HG03103 (cell line): ENCODE measurements around the gene DOK7.

Experiments
- ATAC-seq: cut with Tn5 transposase; IDR thresholded peaks from one replicate; pipeline ENCODE4 v1.9.1; 2021; ENCODE audit warnings: low read depth; ENCODE audit not compliant: unreplicated experiment

The DOK7 gene

DNA sequence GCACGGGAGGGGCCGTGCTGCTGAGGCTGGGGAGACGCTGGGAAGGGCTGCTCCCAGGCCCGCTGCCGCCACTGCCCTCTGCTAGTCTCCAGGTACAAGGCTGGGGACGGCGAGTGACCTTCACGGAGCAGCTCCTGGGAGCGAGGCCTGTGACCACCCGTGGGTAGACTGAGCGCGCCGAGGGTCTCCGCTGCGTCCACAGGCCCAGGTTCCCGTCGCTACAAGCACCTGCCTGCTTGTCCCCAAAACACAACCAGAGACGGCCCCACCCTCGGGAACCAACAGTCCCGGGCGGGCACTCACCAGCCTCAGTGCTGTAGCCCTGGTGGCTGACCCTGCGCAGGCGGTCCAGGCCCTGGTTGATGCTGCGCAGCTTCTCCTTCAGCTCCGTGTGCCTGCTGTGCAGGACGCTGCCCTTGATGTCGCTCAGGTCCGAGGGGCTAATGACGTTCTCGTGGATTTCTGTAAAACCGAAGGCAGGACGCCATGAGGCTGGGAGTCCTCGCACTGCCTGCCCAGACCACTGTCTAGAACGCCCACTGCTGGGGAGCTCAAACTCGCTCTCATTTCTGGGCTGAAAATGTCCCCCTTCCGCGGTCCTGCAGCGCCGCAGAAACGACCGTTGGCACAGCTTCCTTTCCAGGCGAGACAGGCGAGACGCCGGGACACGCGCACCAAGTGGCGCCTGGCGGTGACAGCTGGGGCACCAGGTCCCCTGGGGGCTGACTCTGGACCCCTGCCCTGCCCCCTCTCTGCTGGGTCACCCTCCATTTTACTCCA lies 54.8 kb downstream of the DOK7 start:
- ATAC-seq, result no peak

DNA sequence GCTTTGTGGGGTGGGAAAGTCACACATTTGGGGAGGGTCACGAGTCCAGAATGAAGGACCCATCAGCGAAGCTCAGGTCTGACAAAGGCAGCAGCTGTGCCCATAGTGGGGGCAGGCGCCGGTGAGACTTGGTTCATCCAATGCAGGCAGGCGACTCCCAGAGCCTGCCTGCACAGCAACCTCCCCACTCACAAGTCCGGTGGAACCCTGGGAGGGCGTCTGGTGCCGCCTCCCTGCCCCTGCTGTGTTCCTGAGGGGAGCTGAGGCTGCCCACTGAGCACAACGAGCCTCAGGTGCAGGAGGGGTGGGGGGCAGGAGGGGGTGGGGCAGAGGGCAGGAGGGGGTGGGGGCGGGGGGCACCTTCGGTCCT lies 55.4 kb downstream of the DOK7 start:
- no peak for ATAC-seq

DNA sequence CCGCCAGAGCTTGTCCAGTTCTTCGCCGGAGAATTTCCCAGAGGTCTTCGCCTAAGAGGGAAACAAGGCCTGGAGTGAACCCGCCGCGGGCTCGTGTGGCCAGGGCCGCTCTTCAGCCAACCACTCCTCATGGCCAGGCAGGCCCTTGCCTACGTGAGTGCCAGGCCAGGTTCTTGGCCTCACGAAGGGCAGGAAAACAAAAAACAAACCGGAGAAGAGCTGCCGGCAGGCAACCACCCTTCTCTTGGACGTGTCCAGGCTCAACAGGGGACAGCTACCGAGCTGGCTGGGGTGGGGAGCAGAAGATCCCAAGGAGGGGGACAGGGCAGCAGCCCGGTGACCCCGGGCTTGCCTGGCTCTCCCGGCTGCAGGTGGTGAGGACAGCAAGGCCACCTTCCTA lies 55.8 kb downstream of the DOK7 start:
- ATAC-seq, result no peak

DNA sequence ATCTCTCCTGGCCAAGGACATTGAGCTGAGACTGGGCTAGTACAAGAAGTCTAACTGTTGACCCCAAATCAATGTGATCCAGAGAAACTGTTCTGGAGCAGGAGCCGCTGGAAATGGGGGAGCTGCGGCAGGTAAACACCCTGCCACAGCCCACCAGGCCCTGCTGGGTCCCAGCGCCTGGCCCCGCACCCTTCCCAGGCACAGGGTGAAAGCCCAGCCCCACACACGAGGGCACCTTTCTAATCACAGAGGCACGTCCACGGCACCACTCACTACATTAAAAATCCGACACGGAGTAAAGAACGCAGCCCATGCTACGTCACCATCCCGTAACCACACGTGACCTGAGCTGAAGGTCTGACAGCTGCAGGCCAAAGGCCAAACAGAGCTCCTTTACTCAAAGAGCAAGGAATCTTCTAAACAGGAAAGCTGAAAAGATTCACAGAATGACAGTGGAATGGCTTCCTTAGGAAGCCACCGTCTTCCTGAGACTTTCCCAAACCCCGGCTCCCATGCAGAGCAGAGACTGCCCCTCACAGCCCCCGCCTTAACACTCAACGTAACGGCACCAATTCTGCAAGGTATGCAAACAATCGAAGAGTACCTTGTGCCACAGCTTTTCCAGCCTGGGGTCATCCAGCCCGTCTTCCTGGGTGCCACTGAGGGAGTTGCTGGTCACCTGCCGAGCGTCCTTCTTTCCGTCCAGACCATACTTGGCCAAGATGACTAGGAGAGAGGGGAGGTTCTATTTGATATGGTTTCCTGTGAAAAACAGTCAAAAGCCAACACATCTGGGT lies 56.6 kb downstream of the DOK7 start:
- ATAC-seq, result no peak

DNA sequence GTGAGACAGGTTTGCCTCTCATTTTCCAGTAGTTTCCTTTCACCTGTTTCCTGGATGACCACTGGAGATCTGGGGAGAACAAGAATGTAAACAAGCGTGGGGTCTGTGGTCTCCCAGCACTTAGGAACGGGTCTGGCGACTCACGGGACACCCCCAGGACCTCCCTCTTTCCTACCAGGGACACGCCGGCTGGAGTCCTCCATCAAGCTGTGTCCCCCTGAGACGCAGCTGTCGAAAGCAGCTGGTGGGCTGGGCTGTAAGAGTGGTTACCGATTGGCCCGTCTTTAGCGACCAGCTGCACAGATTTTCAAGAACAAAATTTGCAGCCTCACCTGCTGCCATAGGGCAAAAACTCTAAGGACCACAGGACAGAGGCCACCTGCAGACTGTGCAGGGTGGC lies 57.2 kb downstream of the DOK7 start:
- no peak for ATAC-seq

DNA sequence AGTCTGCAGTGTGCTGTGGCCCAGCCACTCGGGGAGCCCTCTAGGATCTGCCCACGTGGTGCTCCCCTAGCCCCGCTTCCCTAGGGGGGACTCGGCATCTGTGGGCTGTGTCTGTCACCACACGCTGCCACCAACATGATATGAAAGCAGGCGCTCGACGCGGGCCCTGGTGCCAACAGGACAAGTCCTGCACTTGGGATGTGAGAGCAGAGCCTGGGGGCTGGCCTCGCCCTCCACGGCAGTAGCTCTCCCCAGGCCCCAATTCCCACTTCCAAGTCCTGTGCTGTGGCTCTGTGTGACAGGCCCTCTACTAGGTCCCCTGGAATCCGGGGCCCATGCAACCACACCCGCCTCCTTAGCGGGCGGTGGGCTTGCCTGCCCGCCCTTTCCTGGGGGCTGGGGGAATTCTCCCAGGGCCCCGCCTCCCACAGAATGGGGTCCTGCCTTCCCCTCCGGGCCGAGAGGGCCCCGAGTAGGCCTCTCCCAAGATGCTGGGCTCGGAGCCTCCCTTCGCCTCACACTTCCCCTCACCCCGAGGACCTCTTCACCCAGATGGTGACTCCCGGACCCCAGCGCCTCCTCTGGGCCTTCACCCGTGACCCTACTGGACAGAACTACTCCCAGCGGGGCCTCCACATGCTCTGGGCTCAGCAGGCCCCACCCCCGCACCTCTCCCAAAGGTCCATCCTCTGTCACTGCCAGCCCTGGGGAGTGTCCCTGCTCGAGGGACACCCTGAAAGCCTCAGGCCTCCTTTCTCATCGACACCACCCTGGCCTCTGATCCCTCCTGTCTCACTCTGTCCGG lies 57.9 kb downstream of the DOK7 start:
- ATAC-seq, result no peak

DNA sequence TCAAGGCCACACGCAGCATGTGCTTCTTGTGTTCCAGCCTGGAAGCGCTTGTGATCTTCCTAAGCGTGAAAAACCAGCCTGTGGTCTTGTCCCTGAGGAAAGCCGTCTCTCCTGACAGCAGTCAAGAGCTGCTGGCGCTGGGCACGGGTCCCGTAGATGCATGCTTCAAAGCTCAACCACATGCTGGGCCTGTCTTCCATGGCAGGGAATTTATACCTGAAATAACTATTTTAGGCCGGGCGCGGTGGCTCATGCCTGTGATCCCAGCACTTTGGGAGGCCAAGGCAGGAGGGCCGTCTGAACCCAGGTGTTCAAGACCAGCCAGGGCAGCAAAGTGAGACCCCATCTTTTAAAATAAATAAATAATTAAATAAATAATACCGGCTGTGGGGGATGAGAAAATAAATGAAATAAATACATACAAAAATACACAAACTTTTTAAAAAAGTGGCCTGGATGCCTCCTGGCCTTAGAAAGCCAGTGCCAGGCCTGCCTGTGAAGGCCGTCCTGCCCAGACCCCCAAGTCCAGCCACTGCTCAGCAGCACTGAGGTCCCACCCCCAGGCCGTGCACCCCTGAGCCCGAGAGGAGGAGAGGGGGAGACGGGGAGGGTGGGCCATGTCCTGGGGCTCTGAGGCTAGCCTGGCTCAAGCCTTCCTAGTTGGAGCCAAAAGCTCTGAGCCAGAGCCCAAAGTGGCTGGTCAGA lies 58.7 kb downstream of the DOK7 start:
- no peak for ATAC-seq

DNA sequence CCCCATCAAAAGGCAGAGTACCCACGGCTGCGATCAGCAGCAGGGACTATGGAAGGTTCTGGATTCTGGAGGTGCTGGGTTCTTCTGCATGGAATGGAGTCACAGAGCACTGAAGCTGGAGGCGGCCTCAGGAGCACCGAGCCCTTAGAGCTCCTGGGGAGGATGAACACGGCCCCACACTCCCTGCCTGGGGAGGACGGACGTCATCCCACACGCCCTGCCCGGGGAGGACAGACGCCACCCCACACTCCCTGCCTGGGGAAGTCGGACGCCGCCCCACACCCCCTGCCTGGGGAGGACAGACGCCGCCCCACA lies 59.2 kb downstream of the DOK7 start:
- ATAC-seq, result no peak

DNA sequence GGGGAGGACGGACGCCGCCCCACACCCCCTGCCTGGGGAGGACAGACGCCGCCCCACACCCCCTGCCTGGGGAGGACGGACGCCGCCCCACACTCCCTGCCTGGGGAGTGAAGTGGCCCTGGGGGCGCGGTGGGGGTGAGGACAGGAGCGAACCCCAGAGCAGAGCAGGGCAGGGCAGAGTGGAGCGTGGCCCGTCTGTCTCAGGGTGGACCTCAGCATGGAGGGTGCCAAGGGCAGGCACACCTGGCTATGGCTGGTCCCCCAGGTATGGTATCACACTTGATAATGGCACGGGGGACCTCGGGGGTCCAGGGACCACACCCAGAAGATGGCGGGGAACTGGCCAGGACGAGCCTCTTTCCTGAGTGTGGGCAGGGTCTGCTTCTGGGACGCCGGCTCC lies 59.5 kb downstream of the DOK7 start:
- no peak for ATAC-seq

DNA sequence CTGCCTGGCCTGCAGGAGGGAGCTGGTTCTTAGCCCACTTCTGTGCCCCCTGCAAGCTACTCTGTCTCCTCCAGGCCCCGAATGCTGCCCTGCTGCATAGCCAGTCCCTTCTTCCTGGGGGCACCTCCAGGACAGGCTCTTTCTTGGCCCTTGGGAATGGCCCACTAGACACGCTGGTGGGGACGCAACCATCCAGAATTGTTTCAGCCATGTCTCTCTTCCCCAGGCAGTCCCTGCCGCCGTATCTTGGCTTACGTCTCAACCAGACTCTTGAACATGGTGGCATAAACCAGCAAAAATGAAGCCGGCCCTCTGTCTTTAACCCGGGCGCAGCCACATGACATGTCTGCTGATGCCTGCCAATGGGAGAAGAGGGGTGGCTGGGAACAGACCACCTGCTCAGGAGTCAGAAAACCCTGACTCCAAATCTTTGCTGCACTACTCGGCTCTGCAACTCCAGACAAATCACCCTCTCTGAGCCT lies 60.1 kb downstream of the DOK7 start:
- ATAC-seq, result no peak

DNA sequence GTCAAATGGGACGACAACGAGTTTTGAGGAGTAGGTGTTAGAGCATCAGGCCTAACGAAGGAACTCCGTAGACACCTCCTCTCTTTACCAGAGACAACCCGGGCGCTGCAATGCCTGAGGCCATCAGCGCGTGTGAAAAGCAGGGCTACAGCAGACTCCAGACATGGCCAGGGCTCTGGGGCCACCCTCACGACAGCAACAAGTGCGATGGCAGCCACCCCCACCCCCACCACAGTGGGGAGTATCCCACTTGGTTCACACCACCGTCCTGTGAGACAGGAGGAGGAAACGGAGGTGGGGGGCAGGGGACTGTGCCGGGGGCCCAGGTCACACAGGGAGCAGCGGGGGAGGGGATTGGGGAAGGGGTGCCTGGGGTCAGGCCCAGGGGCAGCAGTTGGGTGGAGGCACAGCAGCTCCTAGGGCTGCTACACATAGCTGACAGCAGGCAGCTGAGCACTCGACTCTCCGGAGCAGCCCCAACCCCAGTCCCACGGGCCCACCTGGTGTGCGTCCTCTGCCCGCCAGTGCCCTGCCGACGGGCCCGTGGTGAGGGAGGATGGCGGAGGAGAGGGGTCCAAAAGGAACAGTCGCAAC lies 60.6 kb downstream of the DOK7 start:
- no peak for ATAC-seq

DNA sequence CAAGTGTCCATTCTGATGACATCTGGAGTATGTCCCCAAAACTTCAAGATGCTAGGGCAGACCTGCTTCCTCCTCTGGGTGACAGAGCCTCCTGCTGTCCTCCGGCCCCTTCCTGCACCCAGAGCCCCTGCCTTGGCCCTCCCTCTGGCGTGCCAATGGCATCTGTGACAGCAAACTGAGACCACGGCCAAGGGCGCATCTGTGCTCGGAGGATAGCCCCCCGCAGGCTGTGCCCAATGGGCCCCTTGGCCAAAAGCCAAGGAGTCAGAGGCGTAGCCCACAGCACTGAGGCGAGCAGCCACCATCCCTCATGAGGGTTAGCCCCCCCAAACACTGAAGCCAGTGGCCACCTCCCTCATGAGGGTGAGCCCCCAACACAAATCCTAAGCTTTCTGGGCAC lies 61.2 kb downstream of the DOK7 start:
- no peak for ATAC-seq

DNA sequence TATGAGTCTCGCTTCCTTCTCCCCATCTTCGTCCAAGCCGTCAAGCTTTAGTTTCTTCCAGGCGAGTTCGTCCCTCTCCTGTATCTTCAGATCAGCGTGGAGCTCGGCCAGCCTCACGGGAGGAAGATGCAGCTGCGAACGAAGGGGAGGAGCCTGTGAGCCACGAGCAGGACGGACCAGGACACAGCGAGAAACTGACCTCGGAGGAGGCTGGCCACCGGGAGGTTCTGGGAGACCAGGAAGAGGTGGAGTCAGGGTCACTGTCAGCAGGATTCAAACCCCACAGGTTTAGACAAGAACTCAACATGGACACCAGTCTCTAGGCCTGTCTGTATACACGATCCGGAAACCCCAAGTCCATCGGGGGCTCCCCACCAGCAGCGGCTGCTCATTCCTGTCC lies 61.8 kb downstream of the DOK7 start:
- no peak for ATAC-seq

DNA sequence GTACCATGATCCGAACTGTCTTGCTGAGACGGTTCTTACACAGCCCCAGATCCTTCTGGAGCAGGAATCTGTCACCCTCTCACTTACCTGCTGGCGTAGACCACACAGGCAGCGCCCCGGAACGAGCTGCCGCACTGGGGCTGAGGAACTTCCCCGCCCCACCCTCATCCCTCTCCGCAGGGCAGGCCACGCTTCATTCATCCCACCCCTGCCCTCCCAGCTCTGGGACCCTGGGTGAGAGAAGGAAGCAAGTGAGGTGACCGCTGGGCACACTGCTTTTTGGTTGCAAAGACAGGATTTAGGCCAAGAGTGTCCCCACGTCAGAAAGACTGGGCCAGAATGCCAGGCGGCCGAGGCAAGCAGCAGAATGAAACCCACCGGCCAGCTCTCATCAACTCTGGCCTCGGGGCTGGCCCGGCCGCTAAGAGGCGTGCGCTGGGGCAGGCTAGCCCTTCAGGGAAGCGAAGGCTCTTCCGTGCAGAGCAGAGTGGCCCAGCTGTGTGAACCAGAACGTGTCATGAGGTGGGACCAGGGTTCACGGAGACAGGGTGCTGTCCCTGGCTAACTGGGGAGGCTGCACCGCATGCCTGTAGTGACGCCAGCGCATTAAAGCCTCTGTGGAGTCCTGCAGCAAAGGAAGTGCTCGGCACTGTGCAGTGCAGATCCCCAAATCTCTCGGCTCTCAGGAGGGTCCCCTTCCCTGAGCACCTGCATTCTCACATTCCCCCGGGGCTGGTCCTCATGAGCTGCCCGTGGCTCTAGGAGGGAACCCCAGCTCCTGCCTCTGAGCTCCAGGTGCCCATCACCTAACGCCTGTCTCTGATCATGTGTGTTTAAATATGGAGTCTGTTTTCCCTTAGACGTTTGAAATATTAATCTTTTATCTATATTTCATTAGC lies 62.7 kb downstream of the DOK7 start:
- ATAC-seq, result no peak

DNA sequence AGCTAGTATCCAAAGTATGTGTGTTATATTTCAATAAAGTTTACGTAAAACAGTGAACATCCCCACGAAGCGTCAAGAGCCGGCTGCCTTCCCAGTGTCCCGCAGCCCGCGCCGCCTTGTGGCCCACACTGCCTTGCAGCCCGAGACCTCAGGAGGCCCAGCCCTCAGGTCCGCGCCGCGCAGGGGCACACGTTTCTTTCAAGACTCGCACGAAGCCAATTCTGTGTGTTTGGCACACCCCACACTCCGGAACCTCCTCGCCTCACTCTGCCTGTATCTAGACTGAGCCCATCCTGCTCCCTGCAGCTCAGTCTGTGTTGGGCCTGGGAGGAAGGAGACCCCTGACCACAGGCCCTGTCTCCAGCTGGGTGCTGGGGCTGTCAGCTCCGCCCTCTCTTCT lies 63.4 kb downstream of the DOK7 start:
- ATAC-seq, result no peak

DNA sequence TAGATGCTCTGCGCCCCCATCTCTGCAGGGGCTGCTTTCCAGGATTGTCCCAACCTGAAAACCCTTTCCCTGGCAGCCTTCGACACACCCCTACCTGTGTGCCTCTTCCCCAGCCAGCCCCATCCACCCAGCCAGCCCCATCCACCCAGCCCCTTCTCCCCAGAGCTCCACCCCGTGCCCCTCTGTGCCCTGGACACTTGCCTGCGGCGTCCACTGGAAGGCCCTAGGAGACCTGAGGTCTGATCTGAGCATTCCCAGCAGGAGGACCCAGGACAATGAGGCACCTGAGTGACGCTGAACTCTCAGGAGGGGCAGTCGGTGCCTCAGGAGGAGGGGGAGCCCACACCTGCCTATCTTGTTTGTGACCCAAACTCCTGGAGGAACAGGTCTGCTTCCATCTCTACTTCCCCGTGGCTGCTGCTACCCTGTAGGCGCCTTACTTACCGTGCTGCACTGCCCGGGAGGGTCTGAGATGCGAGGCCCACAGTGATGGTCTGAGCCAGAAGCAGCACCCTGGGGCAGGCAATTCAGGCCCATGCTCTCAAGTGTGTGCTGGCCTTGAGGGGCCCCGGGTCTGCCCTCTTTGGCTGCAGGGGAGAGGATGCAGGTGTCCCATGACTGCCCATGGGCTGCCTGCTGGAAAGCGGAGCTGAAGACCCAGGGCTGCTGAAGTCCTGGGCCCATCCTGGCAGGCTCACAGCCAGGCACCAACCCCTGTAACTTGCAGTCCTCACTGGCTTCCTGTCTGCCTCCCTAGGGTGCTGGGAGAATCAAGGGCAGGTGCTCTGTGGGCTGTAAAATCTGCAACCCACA lies 64.2 kb downstream of the DOK7 start:
- ATAC-seq, result no peak

DNA sequence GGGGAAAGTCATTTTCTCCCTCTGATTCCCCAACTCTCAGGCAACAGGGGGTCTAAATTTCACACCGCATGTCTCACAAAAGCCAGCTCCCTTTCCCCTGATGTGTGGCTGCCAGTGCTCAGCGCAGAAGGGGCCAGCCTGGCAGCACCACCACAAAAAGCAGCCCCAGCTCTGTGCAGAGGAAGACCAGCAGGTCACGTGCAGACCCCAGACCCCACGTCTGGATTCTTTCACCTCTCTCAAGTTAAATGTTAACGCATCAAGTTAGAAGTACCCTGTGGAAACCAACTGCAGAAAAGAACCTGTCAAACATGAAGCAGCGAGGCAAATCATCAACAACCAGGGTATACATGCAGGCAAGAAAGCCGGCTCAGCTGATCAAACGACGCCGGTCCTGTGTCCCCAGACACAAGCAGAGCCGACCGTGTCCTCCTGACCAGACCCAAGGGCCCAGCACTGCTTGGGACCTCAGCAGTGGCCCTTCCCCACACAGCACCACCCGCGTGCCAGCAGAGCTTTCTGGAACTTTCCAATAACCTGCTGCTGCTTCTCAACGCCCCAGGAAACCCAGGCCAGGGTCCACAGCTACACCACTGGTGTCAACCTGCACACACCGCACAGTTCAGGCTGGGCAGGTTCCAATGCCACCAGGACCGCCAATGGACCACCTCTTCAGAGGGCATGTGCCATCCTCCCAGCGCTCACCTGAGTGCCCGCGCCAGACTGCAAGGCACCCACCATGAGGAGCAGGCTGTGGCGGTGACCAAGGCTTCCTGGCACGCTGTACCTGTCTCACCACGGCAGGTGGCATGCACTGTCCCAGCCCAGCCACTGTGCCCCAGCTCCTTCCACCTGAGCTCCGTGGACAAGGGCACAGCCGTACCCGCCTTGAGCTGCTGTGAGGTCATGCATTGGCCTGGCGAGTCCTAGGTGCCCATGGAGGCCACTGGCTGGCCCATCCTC lies 65.1 kb downstream of the DOK7 start:
- ATAC-seq, result no peak
